GM18868 (cell line): ENCODE data around the gene SMCO3.

Experiments used
- ATAC-seq: cut with Tn5 transposase; IDR thresholded peaks from one replicate; pipeline ENCODE4 v1.9.1; 2021; ENCODE audit warnings: mild to moderate bottlenecking, moderate library complexity; ENCODE audit not compliant: unreplicated experiment

SMCO3 gene

GRCh38 chr12:14828892-14829291, 14.9 kb upstream of the SMCO3 start:
- ATAC-seq: peak; percentile 95

- ATAC-seq: no peak
Observed at GRCh38 chr12:14827043-14827442, 13.1 kb upstream of the SMCO3 start.

GRCh38 chr12:14826491-14826890, 12.5 kb upstream of the SMCO3 start:
- ATAC-seq: no peak

- no peak for ATAC-seq
Observed at GRCh38 chr12:14825256-14825655, 11.3 kb upstream of the SMCO3 start.

GRCh38 chr12:14824012-14824634, 10.1 kb upstream of the SMCO3 start:
- ATAC-seq: peak; percentile 41

GRCh38 chr12:14811486-14811885, 2.5 kb downstream of the SMCO3 start:
- ATAC-seq: no peak

- no peak for ATAC-seq
Observed at GRCh38 chr12:14810953-14811483, 3.0 kb downstream of the SMCO3 start.

- ATAC-seq: no peak
Observed at GRCh38 chr12:14810167-14810952, 3.6 kb downstream of the SMCO3 start.

- peak; percentile 17 for ATAC-seq
Observed at GRCh38 chr12:14803830-14804160, 10.2 kb downstream of the SMCO3 start.

GRCh38 chr12:14803011-14803829, 10.8 kb downstream of the SMCO3 start, which contains the start of the genes C12orf60 and WBP11:
Gene C12orf60 (plus strand): TSS chr12:14803670. CDS start chr12:14822936, 19,266 bp downstream.
Gene WBP11 (minus strand): TSS chr12:14803478. CDS start chr12:14801383, 2,095 bp downstream.
- peak; percentile 99 for ATAC-seq

- no peak for ATAC-seq
Observed at GRCh38 chr12:14802721-14803010, 11.3 kb downstream of the SMCO3 start.

- ATAC-seq: no peak
Observed at GRCh38 chr12:14802247-14802646, 11.7 kb downstream of the SMCO3 start.

- ATAC-seq: peak; percentile 78
Observed at GRCh38 chr12:14795028-14795448, 18.9 kb downstream of the SMCO3 start.

- ATAC-seq: no peak
Observed at GRCh38 chr12:14785568-14785967, 28.4 kb downstream of the SMCO3 start.

- no peak for ATAC-seq
Observed at GRCh38 chr12:14784471-14784870, 29.5 kb downstream of the SMCO3 start.

- peak; percentile 80 for ATAC-seq
Observed at GRCh38 chr12:14782756-14783155, 31.2 kb downstream of the SMCO3 start.

- no peak for ATAC-seq
Observed at GRCh38 chr12:14781563-14781962, 32.4 kb downstream of the SMCO3 start.

- no peak for ATAC-seq
Observed at GRCh38 chr12:14780859-14781258, 33.1 kb downstream of the SMCO3 start.

GRCh38 chr12:14779834-14780233, 34.1 kb downstream of the SMCO3 start:
- ATAC-seq: no peak

- ATAC-seq: no peak
Observed at GRCh38 chr12:14777271-14777670, 36.7 kb downstream of the SMCO3 start.

GRCh38 chr12:14776236-14776961, 37.6 kb downstream of the SMCO3 start:
- ATAC-seq: no peak
